HL-60 (cell line): ENCODE results near the gene GADD45G.

ENCODE experiments used
- CTCF ChIP-seq: IDR thresholded peaks from one replicate; pipeline ENCODE4 v1.5.1; 2011; ENCODE audit warnings: low read length, control low read depth, inconsistent platforms; ENCODE audit not compliant: insufficient read depth
- REST ChIP-seq: IDR thresholded peaks from 2 replicates; pipeline ENCODE4 v1.6.1; 2012; ENCODE audit warnings: low read depth; ENCODE audit not compliant: insufficient replicate concordance

- TF ChIP-seq CTCF (no peak), REST (no peak)
Observed at GRCh38 chr9:89592963-89593726, 11.7 kb upstream of the GADD45G start.
